HG03520 (cell line): ENCODE data around the gene CLSTN2.

Source experiments
- ATAC-seq: cut with Tn5 transposase; IDR thresholded peaks from one replicate; pipeline ENCODE4 v1.9.1; 2021; ENCODE audit warnings: mild to moderate bottlenecking, moderate library complexity; ENCODE audit not compliant: unreplicated experiment

Gene CLSTN2

GRCh38 chr3:139994891-139995290 is 59.9 kb downstream of the CLSTN2 start:
- ATAC-seq: no peak

GRCh38 chr3:140004271-140004670 is 69.3 kb downstream of the CLSTN2 start:
- ATAC-seq: no peak

DNA sequence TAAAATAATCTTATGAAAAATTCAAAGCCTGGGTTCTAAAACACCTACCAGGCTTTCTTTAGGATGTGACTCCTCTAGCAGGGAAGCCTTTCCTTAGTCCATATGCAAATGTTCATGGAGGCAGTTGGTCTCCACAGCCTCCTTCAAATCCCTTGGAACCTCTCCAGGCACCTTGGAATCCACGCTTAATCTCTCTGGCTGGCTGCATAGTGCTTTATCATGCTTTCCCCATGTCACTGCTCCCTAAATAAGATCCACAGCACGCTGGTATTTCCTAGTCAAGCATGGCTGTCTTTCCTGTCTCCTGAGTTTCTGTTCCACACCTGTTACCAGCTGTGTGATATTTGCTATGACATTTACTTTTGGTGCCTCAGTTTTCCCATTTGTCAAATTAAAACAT is 71.3 kb downstream of the CLSTN2 start:
- no peak for ATAC-seq

DNA sequence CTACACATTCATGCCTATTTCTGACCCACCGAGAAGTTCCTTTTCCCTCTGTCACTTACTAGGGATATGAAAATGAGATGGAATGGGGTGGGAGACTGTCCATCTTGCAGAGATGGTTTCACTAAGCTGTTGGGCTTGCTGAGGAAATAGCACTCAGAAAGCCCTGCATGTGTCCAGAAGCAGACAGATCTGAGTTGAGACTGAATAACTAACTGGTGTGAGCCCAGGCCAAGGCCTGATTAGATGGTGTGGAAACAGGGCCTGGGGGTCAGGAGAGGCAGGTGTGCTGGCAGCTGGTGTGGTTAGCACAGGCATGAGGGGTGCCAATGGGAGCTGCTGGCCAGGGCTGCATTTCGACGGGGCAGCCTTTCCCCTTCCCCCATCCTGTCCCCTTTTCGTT is 72.1 kb downstream of the CLSTN2 start:
- no peak for ATAC-seq

DNA sequence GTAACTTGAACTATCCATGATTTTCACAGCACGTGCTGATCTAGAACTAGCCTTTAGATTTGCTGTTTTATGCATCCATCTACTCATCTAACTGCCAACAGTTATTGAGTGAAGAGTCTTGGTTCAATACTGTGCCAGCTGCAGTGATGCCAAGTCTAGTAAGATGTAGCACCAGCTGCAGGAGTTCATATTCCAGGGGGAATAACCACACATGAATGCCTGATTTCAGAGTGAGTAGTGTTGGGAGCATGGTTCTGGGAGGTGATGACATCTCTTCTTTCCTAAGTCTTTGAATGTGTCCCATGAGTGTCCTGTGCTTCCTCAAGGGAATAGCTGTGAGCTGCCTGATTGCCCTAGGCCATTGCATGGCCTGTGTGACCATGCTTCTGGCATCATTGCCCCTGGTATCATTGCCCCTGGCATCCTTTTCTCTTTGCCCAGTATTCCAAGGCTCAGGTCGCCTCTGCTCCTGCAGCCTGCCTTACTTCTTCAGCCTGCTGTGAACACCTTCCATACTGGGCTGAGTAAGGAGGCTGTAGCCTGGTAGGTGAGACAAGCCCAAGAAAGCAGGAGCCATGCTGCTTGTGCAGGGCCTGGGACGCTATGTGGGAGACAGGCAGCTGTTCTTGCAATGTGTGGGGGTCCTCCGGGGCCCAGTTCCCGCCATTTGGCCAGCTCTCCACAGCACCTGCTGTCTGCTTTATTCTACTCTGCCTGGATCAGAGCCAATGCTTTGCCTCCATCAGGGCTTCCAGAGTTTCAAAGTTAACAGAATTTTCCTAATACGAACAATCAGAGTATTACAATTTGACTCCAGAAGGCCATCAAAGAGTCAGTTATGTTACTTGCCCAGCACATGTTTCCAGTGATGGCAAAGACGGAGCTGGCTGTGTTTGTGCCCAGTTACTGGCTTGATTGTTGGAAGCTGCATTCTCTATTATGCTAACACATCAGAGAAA is 73.2 kb downstream of the CLSTN2 start:
- no peak for ATAC-seq

DNA sequence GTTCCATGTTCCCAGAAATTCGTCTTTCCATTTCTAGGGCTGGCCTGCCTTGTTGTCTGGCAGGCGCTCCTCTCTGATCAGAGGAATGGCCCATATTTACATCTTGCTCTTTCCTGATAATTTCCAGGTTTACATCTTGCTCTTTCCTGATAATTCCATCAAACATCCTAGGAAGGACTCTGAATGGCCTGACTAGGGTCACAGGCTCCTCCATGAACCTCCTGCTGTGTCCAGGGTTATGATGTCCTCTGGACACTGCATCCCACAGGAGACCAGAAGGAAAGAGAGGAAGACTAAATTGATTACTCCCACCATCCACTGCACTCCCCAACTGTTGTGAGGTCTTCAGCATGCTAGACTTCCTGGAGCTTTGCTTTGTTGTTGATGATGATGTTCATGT is 75.4 kb downstream of the CLSTN2 start:
- ATAC-seq: no peak

DNA sequence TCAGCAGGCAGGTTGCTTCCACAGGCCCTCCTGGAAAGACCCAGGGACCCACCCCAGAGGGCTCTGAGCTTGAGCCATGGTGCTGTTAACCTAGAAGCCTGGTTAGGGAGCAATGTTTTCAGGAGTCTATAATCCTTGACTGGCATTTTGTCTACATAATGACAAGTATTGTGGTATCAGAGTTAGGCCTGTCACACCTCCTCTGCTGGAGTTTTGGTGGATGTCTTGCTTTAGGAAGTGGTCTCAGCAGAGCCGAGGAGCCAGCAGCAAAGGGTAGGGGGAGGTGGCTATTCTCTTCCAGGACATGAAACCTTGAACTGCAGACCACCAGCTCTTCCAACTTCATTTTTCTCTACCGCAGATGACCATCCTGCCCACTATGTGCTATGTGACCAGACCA is 76.1 kb downstream of the CLSTN2 start:
- no peak for ATAC-seq

GRCh38 chr3:140011611-140012277 is 76.8 kb downstream of the CLSTN2 start:
- no peak for ATAC-seq

DNA sequence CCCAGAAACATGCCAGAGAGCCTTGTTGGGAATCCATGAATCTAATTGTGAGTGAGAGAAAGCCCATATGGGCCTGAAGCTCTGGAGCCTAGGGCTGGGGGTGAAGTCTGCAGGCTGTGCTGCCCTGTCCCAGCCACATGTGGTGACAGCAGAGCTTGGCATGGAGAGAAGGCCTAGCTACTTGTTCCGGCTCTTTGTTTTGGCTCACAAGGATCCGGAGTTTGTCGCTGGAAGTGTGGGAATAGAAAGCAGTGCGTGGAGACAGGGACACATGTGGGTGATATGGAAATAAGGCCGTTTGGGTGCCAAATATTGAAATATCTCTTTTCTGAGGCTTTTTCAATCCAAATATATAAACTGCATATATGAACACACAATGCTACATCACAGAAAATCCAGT is 78.2 kb downstream of the CLSTN2 start:
- no peak for ATAC-seq

DNA sequence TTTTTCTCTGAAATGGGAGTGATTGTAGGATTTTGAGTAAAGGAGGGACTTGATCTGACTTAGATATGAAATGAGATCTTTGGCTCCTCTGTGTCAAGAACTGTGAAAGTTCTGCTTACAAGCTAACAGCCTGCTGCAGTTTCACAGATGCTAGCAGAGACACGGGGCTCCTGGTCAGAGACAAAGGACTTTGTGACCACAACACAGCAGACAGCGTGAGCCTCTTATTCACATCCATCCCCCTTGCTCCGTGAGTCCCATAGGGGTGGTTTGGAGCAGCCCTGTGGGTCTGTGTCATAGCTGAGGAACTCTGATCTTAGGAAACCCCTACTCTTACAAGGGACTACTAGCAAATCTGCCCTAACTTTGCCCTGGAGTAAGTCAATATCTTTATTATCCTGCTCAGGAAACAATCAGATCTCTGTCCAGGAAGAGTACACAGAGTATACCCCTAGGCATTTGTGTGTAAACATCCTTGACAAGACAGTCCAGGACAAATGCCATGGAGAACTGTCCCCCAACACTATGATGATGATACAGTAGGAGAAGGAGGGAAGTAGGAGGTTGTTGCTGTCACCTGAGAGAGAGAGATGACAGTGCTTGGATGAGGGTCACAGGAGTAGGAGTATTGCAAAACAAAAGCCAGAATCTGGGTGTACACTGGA is 80.0 kb downstream of the CLSTN2 start:
- ATAC-seq: no peak

DNA sequence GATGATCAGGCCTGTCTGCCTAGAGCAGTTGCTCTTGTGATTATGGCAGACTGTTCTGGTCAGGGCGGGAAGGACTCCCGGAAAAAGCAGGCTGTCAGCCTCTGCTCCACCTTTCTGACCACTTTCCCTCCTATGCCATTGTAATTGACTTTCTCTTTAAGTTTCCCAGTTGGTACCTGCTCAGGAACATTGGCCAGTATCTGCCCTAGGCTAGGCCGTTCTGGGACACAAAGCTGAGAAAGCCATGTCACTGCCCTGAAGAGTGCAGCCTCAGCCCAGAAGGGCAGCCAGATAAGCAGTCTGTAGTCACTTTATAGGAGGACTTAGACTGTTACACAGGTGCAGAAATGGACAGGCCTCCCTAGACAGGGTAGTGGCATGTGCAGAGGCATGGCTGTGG is 80.8 kb downstream of the CLSTN2 start:
- no peak for ATAC-seq

- ATAC-seq: no peak
Observed at GRCh38 chr3:140018556-140018955, 83.6 kb downstream of the CLSTN2 start.

- no peak for ATAC-seq
Observed at GRCh38 chr3:140019946-140020345, 85.0 kb downstream of the CLSTN2 start.

DNA sequence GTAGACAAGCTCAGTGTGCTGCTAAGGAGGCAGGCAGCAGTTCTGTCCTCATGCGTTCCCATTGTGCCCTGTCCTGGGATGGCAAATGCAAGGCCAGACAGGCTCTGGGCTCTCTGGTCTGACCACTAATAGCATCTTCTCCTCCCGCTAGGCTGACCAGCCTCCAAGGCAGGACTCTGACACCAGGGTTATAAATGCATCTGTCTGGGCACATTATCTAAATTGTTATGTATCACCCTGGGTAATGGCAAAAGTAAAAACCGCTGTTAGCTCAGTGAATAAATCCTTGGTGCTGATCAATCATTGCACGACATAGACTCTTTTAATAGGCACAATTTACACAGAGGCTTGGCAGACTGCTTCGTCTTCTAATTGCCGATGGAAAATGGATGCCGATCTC is 85.6 kb downstream of the CLSTN2 start:
- no peak for ATAC-seq

GRCh38 chr3:140021269-140021668 is 86.3 kb downstream of the CLSTN2 start:
- no peak for ATAC-seq

DNA sequence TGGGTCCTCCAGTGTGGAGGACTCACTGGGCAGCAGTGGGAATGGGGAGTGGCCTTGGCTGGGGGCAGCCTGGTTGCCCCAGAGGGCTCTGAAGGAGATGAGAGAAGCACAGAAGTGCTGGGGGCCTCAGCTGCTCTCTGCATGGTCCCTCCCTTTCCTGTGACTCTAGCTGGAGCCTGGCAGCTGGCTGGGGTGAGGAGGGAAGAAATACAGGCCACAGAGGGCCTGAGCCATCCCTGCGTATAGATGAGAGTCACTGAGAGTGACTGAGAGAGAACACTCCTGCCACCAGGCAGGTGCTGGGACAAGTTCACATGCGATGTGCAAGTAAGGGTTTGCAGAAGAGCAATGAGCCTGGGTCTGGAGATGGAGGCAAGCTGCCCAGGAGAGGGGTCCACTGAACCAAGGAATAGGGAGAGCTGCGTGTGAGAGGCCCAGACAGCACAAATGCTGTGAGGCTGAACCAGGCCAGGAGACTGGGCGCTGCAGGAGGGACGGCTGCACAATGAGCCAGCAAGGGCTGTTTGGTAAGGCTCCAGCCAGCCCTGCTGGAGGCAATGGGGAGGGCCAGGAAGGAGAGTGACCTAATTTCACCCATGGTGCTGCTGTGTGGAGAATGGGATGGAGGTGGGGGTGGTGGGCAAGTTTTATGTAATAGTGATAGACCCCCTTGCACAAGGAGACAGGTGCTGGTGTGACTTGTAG is 87.2 kb downstream of the CLSTN2 start:
- no peak for ATAC-seq

DNA sequence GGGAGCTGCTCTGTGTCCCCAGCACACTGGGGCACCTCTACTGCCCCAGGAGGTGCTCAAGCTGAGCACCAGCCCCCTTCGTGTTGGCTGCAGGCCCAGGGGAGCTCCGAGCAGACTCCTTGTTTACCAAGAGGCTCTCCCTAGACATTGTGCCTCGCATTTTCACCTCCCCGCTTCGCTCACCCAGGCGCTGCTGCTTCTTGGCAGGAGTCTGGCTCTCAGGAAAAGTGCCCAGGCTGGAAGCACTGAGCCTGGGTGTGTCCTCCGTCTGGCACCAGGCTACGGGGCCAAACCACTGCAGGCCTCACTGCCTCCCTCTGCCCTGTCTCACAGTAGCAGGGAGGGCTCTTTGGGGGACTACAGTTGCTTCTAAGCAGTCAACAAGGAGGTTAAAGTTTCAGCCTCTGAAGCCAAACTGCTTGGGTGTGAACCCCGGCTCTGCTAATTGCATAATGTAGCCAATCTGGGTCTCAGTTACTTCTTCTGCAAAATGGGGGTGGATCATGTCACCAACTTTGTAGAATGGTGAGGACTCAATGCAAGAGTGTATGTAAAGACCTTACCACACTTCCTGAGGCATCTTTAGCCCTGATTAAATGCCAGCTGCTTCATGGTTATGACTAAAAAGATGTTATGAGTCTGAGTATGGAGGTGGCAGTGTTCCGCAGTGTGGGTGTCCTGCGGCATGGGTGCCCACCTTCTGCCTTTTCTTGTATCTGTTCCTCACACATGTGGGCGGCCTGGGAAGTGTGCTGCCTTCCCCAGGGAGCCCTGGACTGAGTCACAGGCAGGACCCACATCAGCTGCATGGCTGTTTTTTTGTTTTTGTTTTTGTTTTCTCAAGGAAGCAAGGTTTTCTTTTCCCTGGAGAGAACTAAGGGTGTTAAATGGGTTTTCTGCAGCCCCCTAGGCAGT is 88.9 kb downstream of the CLSTN2 start:
- ATAC-seq: no peak

GRCh38 chr3:140031170-140031569 is 96.2 kb downstream of the CLSTN2 start:
- no peak for ATAC-seq

GRCh38 chr3:140034058-140034457 is 99.1 kb downstream of the CLSTN2 start:
- no peak for ATAC-seq

DNA sequence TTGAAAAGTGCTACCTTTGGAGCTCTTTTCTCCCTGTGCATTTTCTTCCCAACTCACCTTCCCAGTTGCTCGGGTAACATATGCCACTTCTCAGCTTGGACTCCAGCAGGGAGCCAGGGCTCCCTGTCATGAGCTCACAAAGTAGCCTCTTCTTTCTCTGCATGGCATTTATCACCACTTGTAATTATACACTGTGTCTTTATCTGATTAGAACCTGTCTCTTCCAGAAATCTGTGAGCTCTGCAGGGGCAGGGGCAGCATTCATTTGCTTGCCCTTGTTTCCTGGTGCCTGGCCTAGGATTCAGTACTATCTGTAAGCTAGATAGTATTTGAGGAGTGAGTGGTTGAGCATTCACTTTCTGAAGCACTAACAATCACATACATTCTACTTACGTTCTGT is 100.9 kb downstream of the CLSTN2 start:
- ATAC-seq: no peak
